GM12878 (cell line): ENCODE data around the gene PPP1R9B. TPM values are rescaled to one million over a fixed set of nuclear protein-coding genes. Genes with fewer than 3 reads are reported as not detected.

Experiments
- ATAC-seq: fragments of 200-7000 bp; cut with Tn5 transposase; 3 replicates; pipeline ENCODE4 v1.9.1; 2020; ENCODE audit warnings: mild to moderate bottlenecking, moderate library complexity
- BruUV-seq: library from RNA; stranded (reverse); fragments of 400-500 nt; replicated peaks from 2 replicates; lab custom pipeline; 2021; lab: Mats Ljungman, UMichigan
- CTCF ChIA-PET: fragments of 300-600 bp; sonication (Branson Sonifier 250); formaldehyde crosslinking; extraction: SDS; loops from one replicate; lab custom pipeline; 2021; ENCODE audit warnings: inconsistent platforms; lab: Yijun Ruan, JAX
- POLR2A ChIA-PET: fragments of 350-600 bp; formaldehyde crosslinking; extraction: SDS; loops from one replicate; lab custom pipeline; 2021; ENCODE audit warnings: inconsistent platforms; lab: Charles Lee
- RAD21 ChIA-PET: fragments of 300-600 bp; sonication (Branson Sonifier 250); formaldehyde crosslinking; loops from one replicate; lab custom pipeline; 2023; ENCODE audit warnings: antibody characterized with exemption; ENCODE audit not compliant: unreplicated experiment; lab: Charles Lee
- SMC1A ChIA-PET: fragments of 300-600 bp; sonication (Branson Sonifier 250); formaldehyde crosslinking; loops from one replicate; lab custom pipeline; 2023; ENCODE audit not compliant: unreplicated experiment, uncharacterized antibody; lab: Charles Lee
- DNase-seq: peaks from one replicate; pipeline ENCODE4 v3.0.0-alpha.2; 2011; ENCODE audit warnings: low read depth, low spot score
- FAIRE-seq: peaks from 3 replicates; lab custom pipeline; 2011; peaks lifted over from hg19 to GRCh38; lab: Jason Lieb, UNC
- H2AFZ ChIP-seq: 2 replicates; pipeline ENCODE4 v1.6.0; 2011; ENCODE audit warnings: low read depth, low read length, control low read depth; ENCODE audit not compliant: control insufficient read depth
- H3K27ac ChIP-seq: 2 replicates; pipeline ENCODE4 v1.5.1; 2011; ENCODE audit warnings: control low read depth; ENCODE audit not compliant: control insufficient read depth, insufficient read depth
- H3K27me3 ChIP-seq, 2 experiments: replicated peaks in 1 of 2; 2 replicates each; pipeline versions ENCODE4 v1.6.0 to v1.6.1; 2011; ENCODE audit warnings: low read length in 1 of 2; ENCODE audit not compliant: control insufficient read depth in 2 of 2, insufficient read depth in 2 of 2
- H3K36me3 ChIP-seq, 2 experiments: 2 replicates each; pipeline ENCODE4 v1.5.1; 2011; ENCODE audit warnings: low read length in 1 of 2; ENCODE audit not compliant: control insufficient read depth in 2 of 2, insufficient read depth in 2 of 2
- H3K4me1 ChIP-seq: 2 replicates; pipeline ENCODE4 v1.6.1; 2011; ENCODE audit warnings: mild to moderate bottlenecking, low read length, moderate library complexity, mixed read lengths; ENCODE audit not compliant: control insufficient read depth, insufficient read depth
- H3K4me2 ChIP-seq: 2 replicates; pipeline ENCODE4 v1.6.0; 2011; ENCODE audit warnings: control low read depth; ENCODE audit not compliant: control insufficient read depth, insufficient read depth
- H3K4me3 ChIP-seq: fragments of 200-600 bp; sonication (generic); 2 replicates; pipeline ENCODE4 v1.5.1; 2016
- H3K79me2 ChIP-seq: 2 replicates; pipeline ENCODE4 v1.6.0; 2011; ENCODE audit warnings: low read length; ENCODE audit not compliant: control insufficient read depth, insufficient read depth
- H3K9ac ChIP-seq: 2 replicates; pipeline ENCODE4 v1.8.0; 2011; ENCODE audit warnings: low read length, control low read depth, mixed read lengths; ENCODE audit not compliant: control insufficient read depth, insufficient read depth
- H3K9me3 ChIP-seq: replicated peaks from 3 replicates; pipeline ENCODE4 v1.5.1; 2011; ENCODE audit warnings: mild to moderate bottlenecking, low read length; ENCODE audit not compliant: control insufficient read depth, insufficient read depth
- H4K20me1 ChIP-seq: 2 replicates; pipeline ENCODE4 v1.6.0; 2011; ENCODE audit not compliant: control insufficient read depth, insufficient read depth
- BHLHE40 ChIP-seq, 2 experiments: fragments of 450-650 bp in 1 of 2; IDR thresholded peaks; 2 replicates each; pipeline ENCODE4 v1.6.1; 2011 to 2017; ENCODE audit warnings: low read depth in 2 of 2, borderline replicate concordance in 1 of 2, improper control_type of control experiment in 1 of 2, low read length in 1 of 2, mild to moderate bottlenecking in 1 of 2
- EP300 ChIP-seq, 2 experiments: fragments of 150-350 bp in 1 of 2; IDR thresholded peaks; 2 replicates each; pipeline ENCODE4 v1.6.1; 2011 to 2012; ENCODE audit warnings: low read depth in 2 of 2, low read length in 2 of 2, borderline replicate concordance in 1 of 2, improper control_type of control experiment in 1 of 2, inconsistent platforms in 1 of 2; ENCODE audit not compliant: control insufficient read depth in 1 of 2
- GABPA ChIP-seq: IDR thresholded peaks from 2 replicates; pipeline ENCODE4 v1.6.1; 2014; ENCODE audit warnings: antibody characterized with exemption, low read depth, mild to moderate bottlenecking, inconsistent platforms
- RELA ChIP-seq: fragments of 450-650 bp; IDR thresholded peaks from 2 replicates; pipeline ENCODE4 v1.8.0; 2014; ENCODE audit warnings: borderline replicate concordance; ENCODE audit not compliant: partially characterized antibody
- ZNF24 ChIP-seq: fragments of 450-650 bp; IDR thresholded peaks from 2 replicates; pipeline ENCODE4 v1.6.1; 2017; ENCODE audit warnings: antibody characterized with exemption, mild to moderate bottlenecking
- ZNF622 ChIP-seq: fragments of 450-650 bp; IDR thresholded peaks from 2 replicates; pipeline ENCODE4 v1.6.1; 2017; ENCODE audit warnings: mild to moderate bottlenecking, inconsistent platforms
- WGBS: methylation state at CpG from one replicate; pipeline ENCODE4 v1.1.6; 2016; ENCODE audit warnings: low lambda C conversion rate; ENCODE audit not compliant: insufficient replicate concordance, insufficient coverage; ENCODE audit errors: missing lambda C conversion rate; 5-methylcytosine and 5-hydroxymethylcytosine counted together
- in situ Hi-C: fragments of 300-500 bp; cut with MboI; formaldehyde crosslinking; loops from 9 replicates; pipeline ENCODE4 v1.14.3; 2018; ENCODE audit warnings: mixed read lengths
- intact Hi-C: fragments of 100-400 bp; cut with micrococcal nuclease; formaldehyde crosslinking; loops from one replicate; pipeline ENCODE4 v1.14.2; 2022; ENCODE audit not compliant: unreplicated experiment
- polyA plus RNA-seq, 11 experiments: library from polyadenylated mRNA; depleted of rRNA in 4 of 11; unstranded in 6 of 11; stranded (reverse) in 5 of 11; fragments of >200 nt; fragmentation: Nextera tagmentation in 4 of 11; fragmentation: Illumina TruSeq in 1 of 11; extraction: Ambion mirVana in 4 of 11; extraction: Trizol in 1 of 11; gene quantifications; 1 replicate in 1 of 11; 2 replicates in 10 of 11; pipeline versions ENCODE4 v1.2.1 to v1.2.3, GENCODE V29; 2011 to 2016; ENCODE audit warnings: inconsistent platforms in 2 of 11, missing spikeins in 2 of 11, low read depth in 1 of 11
- total RNA-seq, 4 experiments: library from RNA; depleted of rRNA in 3 of 4; stranded (reverse); fragments of >200 nt in 3 of 4; fragmentation: Illumina TruSeq in 1 of 4; extraction: Trizol in 1 of 4; gene quantifications; 2 replicates each; pipeline versions ENCODE4 v1.2.1 to v1.2.3, GENCODE V29; 2013 to 2021
- TF ChIP-seq, protein P1 (sequence below): fragments of 450-650 bp; formaldehyde crosslinking; IDR thresholded peaks from 2 replicates; pipeline ENCODE4 v1.4.0; 2020; ENCODE audit warnings: mild to moderate bottlenecking, moderate library complexity

Gene PPP1R9B
- total and polyA plus RNA-seq, 10 of the 15 experiments (the other 5 are each of a cell fraction or from before 2014, with no cell fraction given): 0.20 to 107 (median 37.5) TPM

DNA sequence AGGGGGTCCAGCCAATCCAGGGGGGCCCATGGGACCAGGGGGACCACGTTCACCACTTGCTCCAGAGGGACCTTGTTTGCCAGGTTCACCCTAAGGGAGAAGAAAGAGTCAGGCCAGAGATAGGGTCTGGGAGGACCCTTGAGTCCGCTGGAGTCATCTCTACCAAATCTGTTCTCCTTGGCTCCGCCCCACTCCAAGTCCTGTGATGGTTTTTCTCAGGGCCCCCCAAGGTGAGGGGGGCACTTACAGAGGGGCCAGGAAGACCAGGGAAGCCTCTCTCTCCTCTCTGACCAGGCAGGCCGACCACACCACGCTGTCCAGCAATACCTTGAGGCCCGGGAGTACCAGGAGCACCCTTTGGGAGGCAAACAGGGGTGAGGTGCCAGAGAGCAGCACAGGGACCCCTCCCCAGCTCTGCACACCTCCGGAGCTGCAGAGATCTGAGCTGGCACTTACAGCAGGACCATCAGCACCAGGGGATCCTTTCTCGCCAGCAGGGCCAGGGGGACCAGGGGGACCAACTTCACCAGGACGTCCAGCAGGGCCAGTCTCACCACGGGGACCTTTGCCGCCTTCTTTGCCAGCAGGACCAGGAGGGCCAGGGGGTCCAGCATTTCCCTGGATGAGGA is 38.6 kb upstream of the PPP1R9B start:
- H3K4me2 ChIP-seq: no peak overlapping the region
- no peak for ATAC-seq
- POLR2A ChIA-PET: no interaction called here
- peaks cover 33% of the 10 kb centered on the region for H3K4me1 ChIP-seq
- H3K36me3 ChIP-seq: peaks cover 0 to 6% of the 10 kb centered on the region in 2 experiments; a peak in 2 of 4 replicates
- no peak for FAIRE-seq
- BruUV-seq: no TSS peak
- no peak overlapping the region for H3K4me3 ChIP-seq
- RAD21 ChIA-PET: no interaction called here
- intact Hi-C loops (no loop called here), in situ Hi-C loops (no loop called here)
- TF ChIP-seq ZNF622 (no peak), ZNF24 (no peak), GABPA (no peak), RELA (no peak), EP300 (IDR thresholded peaks at IDR 0.05; ENCODE audit: borderline replicate concordance in 1 of 2, control insufficient read depth in 1 of 2, low read depth in 2 of 2, low read length in 2 of 2) (no peak), BHLHE40 (IDR thresholded peaks at IDR 0.05; ENCODE audit: borderline replicate concordance in 1 of 2, low read depth in 2 of 2, low read length in 1 of 2) (no peak)
- TF ChIP-seq, protein P1, sequence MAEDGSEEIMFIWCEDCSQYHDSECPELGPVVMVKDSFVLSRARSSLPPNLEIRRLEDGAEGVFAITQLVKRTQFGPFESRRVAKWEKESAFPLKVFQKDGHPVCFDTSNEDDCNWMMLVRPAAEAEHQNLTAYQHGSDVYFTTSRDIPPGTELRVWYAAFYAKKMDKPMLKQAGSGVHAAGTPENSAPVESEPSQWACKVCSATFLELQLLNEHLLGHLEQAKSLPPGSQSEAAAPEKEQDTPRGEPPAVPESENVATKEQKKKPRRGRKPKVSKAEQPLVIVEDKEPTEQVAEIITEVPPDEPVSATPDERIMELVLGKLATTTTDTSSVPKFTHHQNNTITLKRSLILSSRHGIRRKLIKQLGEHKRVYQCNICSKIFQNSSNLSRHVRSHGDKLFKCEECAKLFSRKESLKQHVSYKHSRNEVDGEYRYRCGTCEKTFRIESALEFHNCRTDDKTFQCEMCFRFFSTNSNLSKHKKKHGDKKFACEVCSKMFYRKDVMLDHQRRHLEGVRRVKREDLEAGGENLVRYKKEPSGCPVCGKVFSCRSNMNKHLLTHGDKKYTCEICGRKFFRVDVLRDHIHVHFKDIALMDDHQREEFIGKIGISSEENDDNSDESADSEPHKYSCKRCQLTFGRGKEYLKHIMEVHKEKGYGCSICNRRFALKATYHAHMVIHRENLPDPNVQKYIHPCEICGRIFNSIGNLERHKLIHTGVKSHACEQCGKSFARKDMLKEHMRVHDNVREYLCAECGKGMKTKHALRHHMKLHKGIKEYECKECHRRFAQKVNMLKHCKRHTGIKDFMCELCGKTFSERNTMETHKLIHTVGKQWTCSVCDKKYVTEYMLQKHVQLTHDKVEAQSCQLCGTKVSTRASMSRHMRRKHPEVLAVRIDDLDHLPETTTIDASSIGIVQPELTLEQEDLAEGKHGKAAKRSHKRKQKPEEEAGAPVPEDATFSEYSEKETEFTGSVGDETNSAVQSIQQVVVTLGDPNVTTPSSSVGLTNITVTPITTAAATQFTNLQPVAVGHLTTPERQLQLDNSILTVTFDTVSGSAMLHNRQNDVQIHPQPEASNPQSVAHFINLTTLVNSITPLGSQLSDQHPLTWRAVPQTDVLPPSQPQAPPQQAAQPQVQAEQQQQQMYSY (CRISPR knock-in tag): no peak
- DNase-seq: no peak
- no peak overlapping the region for H3K27ac ChIP-seq
- no peak overlapping the region for H3K9ac ChIP-seq
- WGBS: 41% methylated on average over 11 of the region's 11 CpGs
- CTCF ChIA-PET: interaction anchor here (10.1 kb wide), 1 partner anchor 18 kb away, joined by 514 read pairs; the partner anchor contains the start of gene SGCA
- SMC1A ChIA-PET: no interaction called here
- no peaks in the 10 kb centered on the region for H3K27me3 ChIP-seq
- no peaks in the 10 kb centered on the region; the same call in 1 of the 2 replicates for H3K79me2 ChIP-seq
- H2AFZ ChIP-seq: no peak overlapping the region
- no peaks in the 10 kb centered on the region for H4K20me1 ChIP-seq
- no peaks in the 10 kb centered on the region for H3K9me3 ChIP-seq
